PC-9 (cell line): ENCODE measurements around the gene MKS1. TPM values are rescaled to one million over a fixed set of nuclear protein-coding genes. Genes with fewer than 3 reads are reported as not detected.
A peak's percentile ranks its signal among the peaks of the same experiment; 100 is the strongest.

ENCODE experiments used
- BruUV-seq: library from RNA; stranded (reverse); fragments of 400-500 nt; replicated peaks from 2 replicates; lab custom pipeline; 2021; lab: Mats Ljungman, UMichigan
- CTCF ChIA-PET: fragments of 300-600 bp; sonication (Branson Sonifier 250); formaldehyde crosslinking; loops from one replicate; lab custom pipeline; 2022; ENCODE audit warnings: antibody characterized with exemption; lab: Charles Lee
- POLR2A ChIA-PET: fragments of 300-600 bp; sonication (Branson Sonifier 250); formaldehyde crosslinking; loops from one replicate; lab custom pipeline; 2022; ENCODE audit warnings: antibody characterized with exemption; ENCODE audit not compliant: unreplicated experiment; lab: Charles Lee
- DNase-seq, 2 experiments: peaks; one replicate each; pipeline versions ENCODE4 v3.0.0 to v3.0.0-alpha.2; 2015 to 2022; ENCODE audit warnings: mixed read lengths in 1 of 2
- H2AFZ ChIP-seq: fragments of 200-600 bp; sonication (generic); 2 replicates; pipeline ENCODE4 v1.8.1; 2017; ENCODE audit warnings: antibody characterized with exemption
- H3F3A ChIP-seq: fragments of 200-600 bp; sonication (generic); 2 replicates; pipeline ENCODE4 v1.8.1; 2017; ENCODE audit warnings: antibody characterized with exemption, mild to moderate bottlenecking, low read depth; ENCODE audit not compliant: insufficient read depth
- H3K27ac ChIP-seq: fragments of 200-600 bp; sonication (generic); 2 replicates; pipeline ENCODE4 v1.6.1; 2016; ENCODE audit warnings: mixed run types
- H3K27me3 ChIP-seq: fragments of 200-600 bp; sonication (generic); 2 replicates; pipeline ENCODE4 v1.6.1; 2016; ENCODE audit warnings: low read depth, mixed run types; ENCODE audit not compliant: insufficient read depth
- H3K36me3 ChIP-seq: fragments of 200-600 bp; sonication (generic); 2 replicates; pipeline ENCODE4 v1.6.1; 2016; ENCODE audit warnings: low read depth, mixed run types
- H3K4me1 ChIP-seq: fragments of 200-600 bp; sonication (generic); replicated peaks from 2 replicates; pipeline ENCODE4 v1.6.1; 2016; ENCODE audit warnings: mixed run types; ENCODE audit not compliant: insufficient read depth
- H3K4me2 ChIP-seq: fragments of 200-600 bp; sonication (generic); 2 replicates; pipeline ENCODE4 v1.6.1; 2017; ENCODE audit warnings: mixed run types
- H3K4me3 ChIP-seq: fragments of 200-600 bp; sonication (generic); 2 replicates; pipeline ENCODE4 v1.6.1; 2016; ENCODE audit warnings: mixed run types
- H3K79me2 ChIP-seq: fragments of 200-600 bp; sonication (generic); 2 replicates; pipeline ENCODE4 v1.6.1; 2017; ENCODE audit warnings: low read depth, mixed run types
- H3K9me2 ChIP-seq: fragments of 200-600 bp; sonication (generic); 2 replicates; pipeline ENCODE4 v1.8.1; 2017; ENCODE audit warnings: mild to moderate bottlenecking; ENCODE audit not compliant: insufficient read depth
- H3K9me3 ChIP-seq: fragments of 200-600 bp; sonication (generic); 2 replicates; pipeline ENCODE4 v1.8.1; 2016; ENCODE audit warnings: low read depth; ENCODE audit not compliant: insufficient read depth
- H4K20me1 ChIP-seq: fragments of 200-600 bp; sonication (generic); 2 replicates; pipeline ENCODE4 v1.8.1; 2017; ENCODE audit not compliant: insufficient read depth
- CTCF ChIP-seq: fragments of 200-600 bp; sonication (generic); conservative IDR thresholded peaks from 2 replicates; pipeline ENCODE4 v1.6.1; 2017; ENCODE audit warnings: mixed run types, antibody characterized with exemption, mild to moderate bottlenecking, moderate library complexity
- EZH2 ChIP-seq: fragments of 200-600 bp; sonication (generic); IDR thresholded peaks from 2 replicates; pipeline ENCODE4 v1.8.0; 2017; ENCODE audit warnings: antibody characterized with exemption, low read depth
- intact Hi-C: fragments of 100-400 bp; cut with micrococcal nuclease; formaldehyde crosslinking; loops from one replicate; pipeline ENCODE4 v1.10.0; 2022; ENCODE audit not compliant: unreplicated experiment
- total RNA-seq: library from RNA; stranded (reverse); gene quantifications from 2 replicates; pipeline ENCODE4 v1.2.3, GENCODE V29; 2021

The MKS1 gene
- total RNA-seq, 1 experiment from 2014 or later, result 28.6 TPM

DNA sequence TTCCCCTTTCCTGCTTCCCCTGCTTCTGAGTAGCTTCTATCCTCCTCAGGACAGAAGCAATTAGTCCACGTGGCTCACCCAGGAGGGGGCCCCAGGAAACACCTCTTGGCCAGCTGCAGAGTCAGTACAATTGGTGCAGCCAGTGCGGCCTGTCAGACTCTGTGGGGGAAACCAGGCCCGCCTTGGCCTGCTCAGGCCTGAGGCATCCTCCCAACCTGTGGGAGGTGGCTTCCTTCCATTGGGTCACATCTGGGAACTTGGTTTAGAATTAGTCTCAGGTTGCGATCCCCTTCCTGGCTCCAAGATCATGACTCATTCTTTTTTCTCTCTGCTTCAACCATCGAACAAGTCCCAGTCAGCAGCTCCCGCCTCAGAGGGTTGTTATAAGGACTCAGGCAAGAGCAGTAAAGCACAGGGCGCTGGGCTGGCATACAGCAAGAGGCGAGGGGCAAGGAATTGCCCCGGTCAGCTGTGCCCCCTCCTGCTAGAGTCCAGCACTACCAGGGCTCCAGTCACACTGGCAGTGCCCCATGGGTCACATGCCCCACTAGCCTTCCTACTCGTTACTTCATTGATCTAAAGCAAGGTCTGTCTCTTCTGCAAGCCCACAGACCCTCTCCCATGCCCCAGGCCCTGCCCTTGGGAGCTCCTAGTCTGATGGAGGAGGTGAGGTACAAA, 34.6 kb downstream of the MKS1 start:
- H3K9me3 ChIP-seq, result no peaks in the 10 kb centered on the region
- no peak overlapping the region for H3K4me3 ChIP-seq
- H3K27ac ChIP-seq, result no peak overlapping the region
- ChIA-PET CTCF (no interaction called here), POLR2A (no interaction called here)
- H4K20me1 ChIP-seq, result no peaks in the 10 kb centered on the region
- peak; percentile 14 to 35 for DNase-seq
- no peaks in the 10 kb centered on the region for H3K79me2 ChIP-seq
- H3F3A ChIP-seq, result no peaks in the 10 kb centered on the region
- no peak for TF ChIP-seq CTCF
- TF ChIP-seq EZH2, result no peak
- no peaks in the 10 kb centered on the region for H3K9me2 ChIP-seq
- no peak overlapping the region for H3K4me2 ChIP-seq
- intact Hi-C loops, result no loop called here
- peaks cover 70% of the 10 kb centered on the region for H3K27me3 ChIP-seq
- H3K4me1 ChIP-seq, result no peaks in the 10 kb centered on the region
- no TSS peak for BruUV-seq
- no peaks in the 10 kb centered on the region for H3K36me3 ChIP-seq
- H2AFZ ChIP-seq, result no peak overlapping the region

DNA sequence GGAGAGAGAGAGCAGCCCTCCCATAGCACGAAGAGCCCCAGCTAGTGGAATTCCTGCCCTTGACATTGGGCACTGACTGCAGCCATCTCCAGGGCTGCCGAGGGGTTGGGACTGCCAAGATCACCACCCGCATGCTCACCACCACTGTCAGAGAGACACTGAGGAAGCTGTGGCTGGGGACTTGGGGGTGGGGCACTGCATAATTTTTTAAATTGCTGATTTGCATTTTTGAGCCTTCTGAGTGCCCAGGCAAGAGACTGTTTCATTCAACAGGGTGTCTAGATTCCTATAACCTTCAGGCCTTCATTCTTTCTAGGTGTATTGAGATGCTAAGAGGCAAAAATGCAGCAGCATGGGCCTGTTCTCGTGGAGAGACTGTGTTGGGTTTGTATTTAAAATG, 35.5 kb downstream of the MKS1 start:
- no peaks in the 10 kb centered on the region for H3F3A ChIP-seq
- H3K9me3 ChIP-seq, result no peaks in the 10 kb centered on the region
- no peak overlapping the region for H3K4me2 ChIP-seq
- no peak overlapping the region for H3K4me3 ChIP-seq
- TF ChIP-seq EZH2, result no peak
- no peak for TF ChIP-seq CTCF
- no peak overlapping the region for H3K27ac ChIP-seq
- ChIA-PET POLR2A (no interaction called here), CTCF (no interaction called here)
- H3K9me2 ChIP-seq, result no peaks in the 10 kb centered on the region
- H3K79me2 ChIP-seq, result no peaks in the 10 kb centered on the region
- no peaks in the 10 kb centered on the region for H3K36me3 ChIP-seq
- no peaks in the 10 kb centered on the region for H4K20me1 ChIP-seq
- intact Hi-C loops, result no loop called here
- DNase-seq, result peak in 1 of 2 experiments; percentile 5
- H2AFZ ChIP-seq, result no peak overlapping the region
- H3K4me1 ChIP-seq, result no peaks in the 10 kb centered on the region
- peaks cover 79% of the 10 kb centered on the region for H3K27me3 ChIP-seq
- no TSS peak for BruUV-seq

DNA sequence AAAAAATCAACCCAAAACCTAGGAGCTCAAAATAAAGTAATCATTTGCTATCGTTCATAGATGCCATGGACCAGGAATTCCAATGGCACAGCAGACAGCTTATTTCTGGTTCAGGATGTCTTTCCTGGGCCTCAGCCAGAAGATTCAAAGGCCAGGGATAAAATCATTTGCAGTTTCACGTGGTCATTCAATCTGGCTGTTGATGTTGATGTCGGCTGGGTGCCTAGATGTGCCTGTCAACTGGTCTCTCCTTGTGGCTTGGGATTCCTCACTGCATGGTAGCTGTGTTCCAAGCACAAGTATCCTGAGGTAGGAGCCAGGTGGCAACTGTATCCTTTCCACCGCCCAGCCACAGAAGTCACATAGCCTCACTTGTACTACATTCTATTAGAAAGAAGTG, 37.3 kb downstream of the MKS1 start:
- no peaks in the 10 kb centered on the region for H3F3A ChIP-seq
- H3K9me3 ChIP-seq, result no peaks in the 10 kb centered on the region
- H3K36me3 ChIP-seq, result no peaks in the 10 kb centered on the region
- TF ChIP-seq CTCF, result no peak
- TF ChIP-seq EZH2, result no peak
- intact Hi-C loops, result no loop called here
- H3K4me3 ChIP-seq, result no peak overlapping the region
- H2AFZ ChIP-seq, result no peak overlapping the region
- H4K20me1 ChIP-seq, result no peaks in the 10 kb centered on the region
- no peaks in the 10 kb centered on the region for H3K4me1 ChIP-seq
- ChIA-PET CTCF (no interaction called here), POLR2A (no interaction called here)
- no TSS peak for BruUV-seq
- DNase-seq, result peak in 1 of 2 experiments; percentile 19
- peaks cover 78% of the 10 kb centered on the region for H3K27me3 ChIP-seq
- no peaks in the 10 kb centered on the region for H3K79me2 ChIP-seq
- no peaks in the 10 kb centered on the region for H3K9me2 ChIP-seq
- no peak overlapping the region for H3K4me2 ChIP-seq
- no peak overlapping the region for H3K27ac ChIP-seq
